ENCODE results near the gene NFE2L1.

DNA sequence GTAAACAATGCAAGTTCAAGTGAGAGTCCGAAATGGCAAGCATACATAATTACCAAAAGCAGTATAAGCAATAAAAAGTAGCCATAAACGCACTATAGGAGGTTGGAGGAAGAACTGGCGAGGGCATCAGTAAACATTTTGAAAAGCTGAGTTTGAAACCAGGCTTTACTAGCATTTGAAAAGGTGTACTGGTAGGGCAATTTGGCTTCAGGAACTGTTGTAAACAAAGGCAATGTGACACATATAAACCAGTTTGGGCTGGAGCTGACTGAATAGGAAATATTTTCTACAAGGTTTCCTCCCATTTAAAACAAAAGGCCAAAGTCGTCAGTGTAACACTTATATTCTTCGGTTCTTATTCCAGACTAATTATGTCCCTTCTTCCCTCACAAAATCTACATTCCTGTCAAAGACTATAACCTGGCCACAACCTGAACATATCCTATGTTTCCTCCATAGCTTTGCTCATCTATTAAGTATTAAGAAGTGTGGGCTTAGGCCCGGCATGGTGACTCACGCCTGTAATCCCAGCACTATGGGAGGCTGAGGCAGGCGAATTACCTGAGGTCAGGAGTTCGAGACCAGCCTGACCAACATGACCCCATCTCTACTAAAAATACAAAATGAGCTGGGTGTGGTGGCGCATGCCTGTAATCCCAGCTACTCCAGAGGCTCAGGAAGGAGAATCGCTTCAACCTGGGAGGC is 45.3 kb downstream of the NFE2L1 start:
- TF ChIP-seq, protein P1, sequence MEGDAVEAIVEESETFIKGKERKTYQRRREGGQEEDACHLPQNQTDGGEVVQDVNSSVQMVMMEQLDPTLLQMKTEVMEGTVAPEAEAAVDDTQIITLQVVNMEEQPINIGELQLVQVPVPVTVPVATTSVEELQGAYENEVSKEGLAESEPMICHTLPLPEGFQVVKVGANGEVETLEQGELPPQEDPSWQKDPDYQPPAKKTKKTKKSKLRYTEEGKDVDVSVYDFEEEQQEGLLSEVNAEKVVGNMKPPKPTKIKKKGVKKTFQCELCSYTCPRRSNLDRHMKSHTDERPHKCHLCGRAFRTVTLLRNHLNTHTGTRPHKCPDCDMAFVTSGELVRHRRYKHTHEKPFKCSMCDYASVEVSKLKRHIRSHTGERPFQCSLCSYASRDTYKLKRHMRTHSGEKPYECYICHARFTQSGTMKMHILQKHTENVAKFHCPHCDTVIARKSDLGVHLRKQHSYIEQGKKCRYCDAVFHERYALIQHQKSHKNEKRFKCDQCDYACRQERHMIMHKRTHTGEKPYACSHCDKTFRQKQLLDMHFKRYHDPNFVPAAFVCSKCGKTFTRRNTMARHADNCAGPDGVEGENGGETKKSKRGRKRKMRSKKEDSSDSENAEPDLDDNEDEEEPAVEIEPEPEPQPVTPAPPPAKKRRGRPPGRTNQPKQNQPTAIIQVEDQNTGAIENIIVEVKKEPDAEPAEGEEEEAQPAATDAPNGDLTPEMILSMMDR (IDR thresholded peaks at IDR 0.05), result no peak
- TF ChIP-seq POLR2A (IDR thresholded peaks at IDR 0.05), result no peak

Data from right lobe of liver (tissue), 4 donors.